Choroid plexus epithelial cell (primary cell): ENCODE results near the gene TNS4.

Experiments
- DNase-seq: peaks from one replicate; pipeline ENCODE4 v3.0.0-alpha.2; 2010; ENCODE audit warnings: low read depth
- H3K4me3 ChIP-seq: 2 replicates; pipeline ENCODE4 v1.5.1; 2011; ENCODE audit warnings: low read depth, mild to moderate bottlenecking, control low read depth, low read length, moderate library complexity
- TF ChIP-seq, protein P1 (sequence below): conservative IDR thresholded peaks from 2 replicates; pipeline ENCODE4 v1.5.1; 2011; ENCODE audit warnings: low read depth, mild to moderate bottlenecking, control low read depth, inconsistent platforms, low read length, moderate library complexity

TNS4 gene

GRCh38 chr17:40479754-40480480 lies 21.5 kb downstream of the TNS4 start:
- TF ChIP-seq, protein P1, sequence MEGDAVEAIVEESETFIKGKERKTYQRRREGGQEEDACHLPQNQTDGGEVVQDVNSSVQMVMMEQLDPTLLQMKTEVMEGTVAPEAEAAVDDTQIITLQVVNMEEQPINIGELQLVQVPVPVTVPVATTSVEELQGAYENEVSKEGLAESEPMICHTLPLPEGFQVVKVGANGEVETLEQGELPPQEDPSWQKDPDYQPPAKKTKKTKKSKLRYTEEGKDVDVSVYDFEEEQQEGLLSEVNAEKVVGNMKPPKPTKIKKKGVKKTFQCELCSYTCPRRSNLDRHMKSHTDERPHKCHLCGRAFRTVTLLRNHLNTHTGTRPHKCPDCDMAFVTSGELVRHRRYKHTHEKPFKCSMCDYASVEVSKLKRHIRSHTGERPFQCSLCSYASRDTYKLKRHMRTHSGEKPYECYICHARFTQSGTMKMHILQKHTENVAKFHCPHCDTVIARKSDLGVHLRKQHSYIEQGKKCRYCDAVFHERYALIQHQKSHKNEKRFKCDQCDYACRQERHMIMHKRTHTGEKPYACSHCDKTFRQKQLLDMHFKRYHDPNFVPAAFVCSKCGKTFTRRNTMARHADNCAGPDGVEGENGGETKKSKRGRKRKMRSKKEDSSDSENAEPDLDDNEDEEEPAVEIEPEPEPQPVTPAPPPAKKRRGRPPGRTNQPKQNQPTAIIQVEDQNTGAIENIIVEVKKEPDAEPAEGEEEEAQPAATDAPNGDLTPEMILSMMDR = no peak
- DNase-seq = no peak
- H3K4me3 ChIP-seq = no peak overlapping the region

DNA sequence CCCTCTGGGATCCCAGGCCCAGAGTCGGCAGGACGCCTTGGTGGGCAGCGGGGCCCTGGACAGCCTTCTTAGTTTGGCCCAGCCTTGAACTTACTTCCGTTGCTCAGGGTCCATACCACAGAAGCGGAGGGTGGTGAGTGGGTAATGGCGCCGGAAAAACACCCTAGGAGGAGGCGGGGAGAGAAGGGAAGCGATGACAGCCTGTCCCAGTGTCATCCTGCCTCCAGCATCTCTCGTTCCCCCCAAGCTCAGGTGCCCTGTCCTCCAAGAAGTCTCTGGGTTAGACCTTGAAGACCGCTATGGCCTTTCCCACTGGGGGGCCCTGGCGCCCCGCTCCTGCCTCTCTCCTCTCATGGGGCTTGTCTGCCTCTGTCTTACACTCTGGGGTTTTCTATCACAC lies 22.9 kb downstream of the TNS4 start:
- TF ChIP-seq, protein P1 = no peak
- no peak for DNase-seq
- no peak overlapping the region for H3K4me3 ChIP-seq

- TF ChIP-seq, protein P1 = no peak
These were observed 23.6 kb downstream of the TNS4 start for GRCh38 chr17:40477796-40478195.

DNA sequence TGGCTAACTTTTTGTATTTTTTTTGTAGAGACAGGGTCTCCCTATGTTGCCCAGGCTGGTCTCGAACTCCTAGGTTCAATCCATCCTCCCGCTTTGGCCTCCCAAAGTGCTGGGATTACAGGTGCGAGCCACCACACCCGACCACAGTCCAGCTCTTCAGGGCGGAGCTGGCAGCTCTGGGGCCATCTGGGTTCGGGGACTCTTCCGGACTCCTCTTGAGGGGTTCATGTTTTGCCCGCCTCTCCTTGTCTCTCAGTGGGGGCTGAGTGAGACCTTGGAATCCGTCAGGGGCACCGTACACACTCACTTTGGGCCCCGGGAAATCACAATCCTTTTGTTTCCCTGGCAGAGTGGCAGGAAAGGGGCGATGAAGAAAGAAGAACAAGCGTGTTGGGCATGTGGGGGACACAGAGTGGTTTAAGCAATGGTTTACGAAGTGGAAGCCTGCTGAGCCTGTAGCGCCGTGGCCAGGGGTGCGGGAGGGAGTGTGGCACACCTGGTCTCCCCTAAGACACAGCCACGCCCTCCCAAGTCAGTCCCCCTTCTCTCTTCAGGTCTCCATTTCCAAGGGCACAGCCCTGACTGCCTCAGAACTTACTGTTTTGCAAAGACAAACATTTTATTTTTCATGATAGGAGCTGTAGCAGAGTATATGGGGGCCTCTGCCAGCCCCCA lies 26.1 kb downstream of the TNS4 start:
- TF ChIP-seq, protein P1 = no peak
- DNase-seq = no peak
- H3K4me3 ChIP-seq = no peak overlapping the region

More at GRCh38 chr17:40477796-40478195, 23.6 kb downstream of the TNS4 start:
- no peak for DNase-seq
- no peak overlapping the region for H3K4me3 ChIP-seq

DNA sequence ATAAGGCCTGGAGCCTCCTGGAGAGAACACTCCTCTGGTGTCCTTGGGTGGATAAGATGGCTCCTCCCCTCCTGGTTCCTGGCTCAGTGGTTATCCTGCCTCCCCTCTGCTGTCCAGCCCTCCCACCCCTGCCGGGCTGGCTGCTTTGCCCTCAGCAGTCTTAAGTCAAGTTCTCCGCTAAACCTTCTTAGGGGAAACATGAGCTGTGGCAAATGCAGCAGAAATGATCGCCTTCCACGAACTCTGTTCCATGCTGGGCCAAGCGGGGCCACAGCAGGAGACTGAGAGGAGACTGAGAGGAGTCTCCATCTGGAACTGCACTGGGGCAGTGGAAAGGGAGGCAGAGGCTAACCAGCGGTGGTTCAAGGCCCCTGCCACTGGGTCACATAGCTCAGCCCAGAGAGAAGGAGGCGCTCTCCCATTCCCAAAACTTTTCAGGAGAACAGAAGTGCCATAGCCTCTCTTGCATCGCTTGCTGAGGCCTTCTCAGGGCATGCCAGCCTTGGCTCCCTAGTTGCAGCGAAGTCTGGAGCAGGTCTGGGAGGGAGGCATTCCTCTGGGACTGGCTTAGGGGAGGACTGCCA lies 26.9 kb downstream of the TNS4 start:
- no peak overlapping the region for H3K4me3 ChIP-seq
- TF ChIP-seq, protein P1 = no peak
- DNase-seq = peak; percentile 89

DNA sequence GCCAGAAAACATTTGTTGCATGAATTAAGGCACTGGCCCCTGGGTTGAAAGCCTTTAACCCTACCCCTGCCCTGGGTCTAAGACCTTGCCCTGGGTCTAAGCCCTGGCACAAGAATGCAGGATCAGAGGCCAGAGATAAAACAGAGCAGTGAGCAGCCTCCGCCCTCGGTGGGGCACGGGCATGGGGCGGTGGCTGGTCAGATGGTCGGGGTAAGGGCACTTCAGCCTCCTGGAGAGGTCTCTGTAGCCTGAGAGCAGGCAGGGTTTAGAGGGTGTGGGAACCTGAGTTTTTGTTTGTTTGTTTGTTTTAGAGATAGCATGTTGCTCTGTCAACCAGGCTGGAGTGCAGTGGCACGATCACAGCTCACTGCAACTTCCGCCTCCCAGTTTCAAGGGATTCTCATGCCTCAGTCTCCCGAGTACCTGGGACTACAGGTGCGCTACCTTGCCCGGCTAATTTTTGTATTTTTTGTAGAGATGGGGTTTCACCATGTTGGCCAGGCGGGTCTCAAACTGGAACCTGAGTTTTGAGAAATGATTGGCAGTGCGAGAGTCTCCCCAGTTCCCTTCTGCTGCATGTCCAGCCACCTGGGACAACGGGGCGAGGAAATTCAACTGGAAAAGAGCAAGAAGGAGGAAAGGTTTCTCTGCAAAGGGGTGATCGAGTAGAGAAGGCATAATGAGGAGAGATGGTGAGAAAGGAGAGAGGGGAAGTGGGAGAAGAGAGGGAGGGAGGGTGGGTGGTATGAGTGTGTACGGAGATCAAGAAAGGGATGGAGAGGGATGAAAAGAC lies 27.7 kb downstream of the TNS4 start:
- DNase-seq = no peak
- TF ChIP-seq, protein P1 = no peak
- H3K4me3 ChIP-seq = no peak overlapping the region
